ENCODE measurements around the gene MALT1.

DNA sequence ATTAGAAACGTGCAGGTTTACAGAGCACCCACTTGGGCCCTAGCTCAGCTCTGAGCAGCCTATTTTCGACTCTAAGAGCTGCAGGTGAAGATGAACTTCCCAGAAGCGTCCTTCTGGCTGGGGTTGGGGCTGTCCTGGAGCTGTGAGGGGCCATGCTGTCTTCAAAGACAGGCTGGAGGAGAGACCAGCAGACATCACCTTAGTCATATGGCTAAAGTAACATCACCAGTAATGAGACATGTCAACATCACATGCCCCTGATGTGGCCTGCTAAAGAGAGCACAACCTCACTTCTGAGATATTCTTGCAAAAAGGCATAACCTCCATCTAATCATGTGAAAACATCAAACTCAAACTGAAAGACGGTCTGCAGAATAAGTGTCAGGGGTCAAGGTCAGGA, 106.2 kb downstream of the MALT1 start:
- TF ChIP-seq, protein P1, sequence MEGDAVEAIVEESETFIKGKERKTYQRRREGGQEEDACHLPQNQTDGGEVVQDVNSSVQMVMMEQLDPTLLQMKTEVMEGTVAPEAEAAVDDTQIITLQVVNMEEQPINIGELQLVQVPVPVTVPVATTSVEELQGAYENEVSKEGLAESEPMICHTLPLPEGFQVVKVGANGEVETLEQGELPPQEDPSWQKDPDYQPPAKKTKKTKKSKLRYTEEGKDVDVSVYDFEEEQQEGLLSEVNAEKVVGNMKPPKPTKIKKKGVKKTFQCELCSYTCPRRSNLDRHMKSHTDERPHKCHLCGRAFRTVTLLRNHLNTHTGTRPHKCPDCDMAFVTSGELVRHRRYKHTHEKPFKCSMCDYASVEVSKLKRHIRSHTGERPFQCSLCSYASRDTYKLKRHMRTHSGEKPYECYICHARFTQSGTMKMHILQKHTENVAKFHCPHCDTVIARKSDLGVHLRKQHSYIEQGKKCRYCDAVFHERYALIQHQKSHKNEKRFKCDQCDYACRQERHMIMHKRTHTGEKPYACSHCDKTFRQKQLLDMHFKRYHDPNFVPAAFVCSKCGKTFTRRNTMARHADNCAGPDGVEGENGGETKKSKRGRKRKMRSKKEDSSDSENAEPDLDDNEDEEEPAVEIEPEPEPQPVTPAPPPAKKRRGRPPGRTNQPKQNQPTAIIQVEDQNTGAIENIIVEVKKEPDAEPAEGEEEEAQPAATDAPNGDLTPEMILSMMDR (IDR thresholded peaks at IDR 0.05): no peak
- TF ChIP-seq POLR2A (IDR thresholded peaks at IDR 0.05): no peak
